AG04450 (cell line): ENCODE measurements around the gene ZFYVE21. TPM values are rescaled to one million over a fixed set of nuclear protein-coding genes. Genes with fewer than 3 reads are reported as not detected.

ENCODE experiments used
- CTCF ChIA-PET: fragments of 300-600, 350-600 bp; formaldehyde crosslinking; extraction: SDS; loops from one replicate; lab custom pipeline; 2022; ENCODE audit warnings: antibody characterized with exemption, inconsistent platforms; lab: Charles Lee
- POLR2A ChIA-PET: fragments of 350-600 bp; formaldehyde crosslinking; extraction: SDS; loops from one replicate; lab custom pipeline; 2021; ENCODE audit warnings: antibody characterized with exemption, inconsistent platforms; lab: Yijun Ruan, JAX
- DNase-seq: peaks from one replicate; pipeline ENCODE4 v3.0.0-alpha.2; 2011; ENCODE audit warnings: low read depth, low spot score
- H3K27ac ChIP-seq: one replicate; pipeline ENCODE4 v1.5.1; 2012; ENCODE audit warnings: low read depth, low read length, control low read depth
- H3K27me3 ChIP-seq: one replicate; pipeline ENCODE4 v1.6.0; 2012; ENCODE audit warnings: low read length; ENCODE audit not compliant: control insufficient read depth, insufficient read depth
- H3K4me3 ChIP-seq: 2 replicates; pipeline ENCODE4 v1.5.1; 2011; ENCODE audit warnings: mild to moderate bottlenecking, low read depth, low read length, control low read depth
- H3K9me3 ChIP-seq: 2 replicates; pipeline ENCODE4 v1.5.1; 2012; ENCODE audit warnings: low read length; ENCODE audit not compliant: control insufficient read depth, insufficient read depth
- polyA plus RNA-seq: library from polyadenylated mRNA; depleted of rRNA; stranded (reverse); fragments of >200 nt; gene quantifications from 2 replicates; pipeline ENCODE4 v1.2.3, GENCODE V29; 2011
- TF ChIP-seq, protein P1 (sequence below): IDR thresholded peaks from 2 replicates; pipeline ENCODE4 v1.5.1; 2011; ENCODE audit warnings: low read depth, low read length, control low read depth, inconsistent platforms

The ZFYVE21 gene
- polyA plus RNA-seq, 1 experiment, result 77.5 TPM

DNA sequence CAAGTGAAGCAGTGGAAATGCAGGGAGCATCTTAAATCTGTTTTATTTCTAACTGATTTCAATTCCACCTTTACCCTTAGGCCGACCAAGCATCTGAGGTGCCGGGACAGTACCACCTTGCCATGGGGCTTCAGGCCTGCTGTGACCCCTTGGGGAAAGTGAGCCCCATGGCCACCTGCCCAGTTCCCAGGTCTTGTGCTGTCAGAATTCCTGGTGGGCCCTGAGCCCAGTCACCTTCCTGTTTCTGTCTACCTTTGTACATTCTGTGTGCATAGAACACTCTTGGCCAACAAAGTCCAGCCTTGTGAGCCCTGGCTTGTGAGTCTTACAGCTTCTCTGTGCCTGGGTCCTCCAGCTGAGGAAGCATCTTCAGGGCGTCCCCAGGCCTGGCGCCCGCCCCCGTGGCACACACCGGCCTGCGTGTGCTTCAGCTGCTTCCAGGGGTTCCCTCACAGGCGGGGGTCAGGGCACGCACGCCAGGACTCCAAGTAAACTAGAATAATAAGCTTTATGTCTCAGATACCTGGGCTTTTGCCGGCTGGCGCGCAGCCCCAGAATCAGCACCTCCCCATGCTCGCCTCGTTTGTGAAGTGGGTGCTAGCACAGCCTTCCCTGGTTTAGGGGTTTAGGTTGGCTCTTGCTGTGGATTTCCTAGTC is 10.3 kb downstream of the ZFYVE21 start:
- Histone ChIP-seq H3K27me3 (no peaks in the 10 kb centered on the region), H3K4me3 (no peak overlapping the region), H3K27ac (no peak overlapping the region), H3K9me3 (no peaks in the 10 kb centered on the region; the same call in 1 of the 2 replicates)
- DNase-seq, result no peak
- TF ChIP-seq, protein P1, sequence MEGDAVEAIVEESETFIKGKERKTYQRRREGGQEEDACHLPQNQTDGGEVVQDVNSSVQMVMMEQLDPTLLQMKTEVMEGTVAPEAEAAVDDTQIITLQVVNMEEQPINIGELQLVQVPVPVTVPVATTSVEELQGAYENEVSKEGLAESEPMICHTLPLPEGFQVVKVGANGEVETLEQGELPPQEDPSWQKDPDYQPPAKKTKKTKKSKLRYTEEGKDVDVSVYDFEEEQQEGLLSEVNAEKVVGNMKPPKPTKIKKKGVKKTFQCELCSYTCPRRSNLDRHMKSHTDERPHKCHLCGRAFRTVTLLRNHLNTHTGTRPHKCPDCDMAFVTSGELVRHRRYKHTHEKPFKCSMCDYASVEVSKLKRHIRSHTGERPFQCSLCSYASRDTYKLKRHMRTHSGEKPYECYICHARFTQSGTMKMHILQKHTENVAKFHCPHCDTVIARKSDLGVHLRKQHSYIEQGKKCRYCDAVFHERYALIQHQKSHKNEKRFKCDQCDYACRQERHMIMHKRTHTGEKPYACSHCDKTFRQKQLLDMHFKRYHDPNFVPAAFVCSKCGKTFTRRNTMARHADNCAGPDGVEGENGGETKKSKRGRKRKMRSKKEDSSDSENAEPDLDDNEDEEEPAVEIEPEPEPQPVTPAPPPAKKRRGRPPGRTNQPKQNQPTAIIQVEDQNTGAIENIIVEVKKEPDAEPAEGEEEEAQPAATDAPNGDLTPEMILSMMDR, result no peak
- ChIA-PET CTCF (no interaction called here), POLR2A (no interaction called here)

DNA sequence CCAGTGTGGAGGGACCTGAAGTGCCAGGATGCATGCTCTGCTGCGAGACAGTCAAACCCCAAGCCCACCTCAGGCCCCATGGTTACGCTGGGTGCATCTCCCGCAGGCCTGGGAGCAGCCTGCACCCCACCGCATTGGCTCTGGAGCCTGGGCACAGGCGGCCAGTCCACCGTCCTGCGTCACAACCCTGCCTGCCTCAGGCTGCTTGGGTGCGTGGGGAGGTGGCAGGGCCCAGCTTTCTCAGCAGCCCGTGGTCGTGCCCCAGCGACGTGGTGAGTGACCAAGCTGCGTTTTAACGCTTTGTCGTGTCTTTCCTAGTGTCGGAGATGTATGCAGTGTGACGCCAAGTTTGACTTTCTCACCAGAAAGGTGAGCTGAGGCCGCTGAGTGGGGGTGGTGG is 10.9 kb downstream of the ZFYVE21 start:
- ChIA-PET POLR2A (no interaction called here), CTCF (no interaction called here)
- DNase-seq, result no peak
- Histone ChIP-seq H3K27ac (no peak overlapping the region), H3K27me3 (no peaks in the 10 kb centered on the region), H3K9me3 (no peaks in the 10 kb centered on the region; the same call in 1 of the 2 replicates), H3K4me3 (no peak overlapping the region)
- TF ChIP-seq, protein P1, result no peak

DNA sequence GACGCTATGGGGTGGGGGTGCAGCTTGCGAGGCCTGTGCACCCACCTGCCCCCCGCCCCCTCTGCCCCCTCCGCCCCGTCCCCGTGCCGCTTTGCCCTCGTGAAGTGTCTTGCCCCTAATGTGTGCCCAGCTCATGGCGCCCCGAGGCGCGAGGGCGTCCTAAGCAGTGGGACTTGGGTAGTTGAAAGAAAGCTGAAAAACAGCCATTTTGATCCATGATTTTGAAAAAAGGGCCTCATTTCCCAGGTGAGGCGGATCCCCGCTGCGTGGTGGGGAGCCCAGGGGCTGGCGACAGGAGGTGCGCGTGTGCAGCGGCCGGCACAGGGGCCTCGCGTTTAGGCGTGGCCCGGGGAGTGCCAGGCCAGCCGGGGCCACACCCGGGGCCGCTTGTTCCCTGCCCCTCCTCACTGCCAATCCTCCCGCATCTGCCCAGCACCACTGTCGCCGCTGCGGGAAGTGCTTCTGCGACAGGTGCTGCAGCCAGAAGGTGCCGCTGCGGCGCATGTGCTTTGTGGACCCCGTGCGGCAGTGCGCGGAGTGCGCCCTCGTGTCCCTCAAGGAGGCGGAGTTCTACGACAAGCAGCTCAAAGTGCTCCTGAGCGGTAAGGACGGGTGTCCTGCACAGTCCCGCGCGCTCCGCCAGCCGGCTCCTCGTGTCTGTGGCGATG is 11.8 kb downstream of the ZFYVE21 start:
- ChIA-PET POLR2A (interaction anchor here (0.6 kb wide), 1 partner anchor 95 kb away, joined by 7 read pairs; no protein-coding TSS in a partner anchor), CTCF (no interaction called here)
- TF ChIP-seq, protein P1, result no peak
- DNase-seq, result no peak
- Histone ChIP-seq H3K4me3 (no peak overlapping the region), H3K9me3 (no peaks in the 10 kb centered on the region; the same call in 1 of the 2 replicates), H3K27me3 (no peaks in the 10 kb centered on the region), H3K27ac (no peak overlapping the region)

DNA sequence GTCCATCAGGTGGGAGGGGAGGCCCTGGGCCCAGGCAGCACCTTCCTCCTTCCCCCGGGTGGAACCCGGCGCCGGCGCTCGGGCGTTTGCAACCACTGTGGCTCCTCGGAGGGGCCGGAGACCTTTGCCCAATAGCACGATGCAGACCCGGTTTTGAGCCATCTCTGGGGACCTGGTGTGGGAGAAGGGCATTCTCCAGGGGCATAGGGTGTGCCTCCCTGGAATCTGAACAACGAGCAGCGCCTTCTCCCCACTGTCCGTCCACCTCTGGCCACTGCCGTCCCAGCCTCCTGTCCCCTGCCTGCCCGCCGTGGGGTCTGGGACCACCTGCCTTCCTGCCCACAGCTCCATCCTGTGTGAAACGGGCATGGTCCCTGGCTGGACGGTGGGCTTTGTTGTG is 12.5 kb downstream of the ZFYVE21 start:
- Histone ChIP-seq H3K4me3 (no peak overlapping the region), H3K27ac (no peak overlapping the region), H3K9me3 (no peaks in the 10 kb centered on the region; the same call in 1 of the 2 replicates), H3K27me3 (no peaks in the 10 kb centered on the region)
- POLR2A ChIA-PET, result no interaction called here
- CTCF ChIA-PET, result no interaction called here
- DNase-seq, result no peak
- TF ChIP-seq, protein P1, result no peak

DNA sequence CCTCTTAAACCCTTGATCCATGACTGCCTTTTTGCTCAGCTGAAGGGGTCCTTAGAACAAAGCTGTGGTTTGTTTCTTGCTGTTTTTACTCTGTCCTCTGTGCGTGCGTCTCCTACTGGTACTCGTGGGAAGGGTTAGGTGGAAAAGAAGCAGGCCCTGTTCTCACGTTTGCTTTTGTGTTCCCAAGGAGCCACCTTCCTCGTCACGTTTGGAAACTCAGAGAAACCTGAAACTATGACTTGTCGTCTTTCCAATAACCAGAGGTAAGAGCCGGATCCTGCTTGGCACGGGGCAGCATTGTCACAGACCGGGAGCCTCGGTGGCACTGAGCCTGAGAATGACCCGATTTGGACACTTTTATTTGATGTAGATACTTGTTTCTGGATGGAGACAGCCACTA is 13.1 kb downstream of the ZFYVE21 start:
- Histone ChIP-seq H3K27me3 (no peaks in the 10 kb centered on the region), H3K9me3 (no peaks in the 10 kb centered on the region; the same call in 1 of the 2 replicates), H3K4me3 (no peak overlapping the region), H3K27ac (no peak overlapping the region)
- ChIA-PET POLR2A (no interaction called here), CTCF (no interaction called here)
- TF ChIP-seq, protein P1, result no peak
- DNase-seq, result no peak
